ENCODE measurements around the gene CMSS1.

The CMSS1 gene

DNA sequence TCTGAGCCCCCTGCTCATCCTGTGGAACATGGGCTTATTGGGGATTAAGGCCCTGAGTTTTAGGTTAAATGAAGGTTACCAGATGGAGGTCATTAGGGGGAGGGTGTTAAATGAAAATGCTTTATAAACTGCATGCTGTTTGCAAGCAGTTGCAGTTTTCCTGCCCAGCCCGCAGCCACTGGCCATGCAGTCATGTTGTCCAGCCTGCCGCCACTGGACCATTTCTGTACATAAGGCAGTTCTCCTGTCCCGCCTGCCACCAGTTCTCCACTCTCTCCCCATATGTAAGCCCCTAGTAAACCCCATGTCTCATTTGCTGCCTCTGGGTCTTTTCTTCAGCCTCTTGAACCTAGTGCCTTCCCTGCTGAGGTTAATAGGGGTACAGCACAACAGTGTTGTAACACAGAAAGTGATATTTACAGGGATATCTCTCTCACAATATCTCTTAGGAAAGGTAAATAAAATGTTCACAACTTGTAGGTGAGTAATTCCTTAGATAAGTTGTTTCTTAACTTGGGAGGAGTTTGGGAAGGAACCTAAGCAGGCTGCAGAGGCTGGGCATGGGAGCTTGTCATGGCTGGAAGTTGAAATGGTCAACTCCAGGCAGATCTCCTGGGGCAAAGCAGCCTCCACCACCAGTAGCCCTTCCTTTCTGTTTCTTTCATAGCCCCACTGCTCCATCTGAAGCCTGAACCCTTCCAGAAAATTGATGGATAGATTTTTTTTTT, 148.2 kb downstream of the CMSS1 start:
- Histone ChIP-seq H3K9me2 (replicated peaks; ENCODE audit: insufficient read depth, low read length) (no peaks in the 10 kb centered on the region), H3K36me3 (replicated peaks; ENCODE audit: insufficient read depth, low read length) (no peaks in the 10 kb centered on the region), H3F3A (ENCODE audit: insufficient read depth, low read length) (no peaks in the 10 kb centered on the region), H3K4me1 (ENCODE audit: low read length) (no peaks in the 10 kb centered on the region), H3K27ac (ENCODE audit: low read length) (no peak overlapping the region), H3K9ac (ENCODE audit: low read length) (no peak overlapping the region), H2AFZ (ENCODE audit: low read length) (no peak overlapping the region), H3K79me2 (ENCODE audit: low read length) (no peaks in the 10 kb centered on the region), H3K27me3 (replicated peaks; ENCODE audit: insufficient read depth, low read length) (no peaks in the 10 kb centered on the region), H3K4me3 (ENCODE audit: low read length) (no peak overlapping the region), H3K4me2 (ENCODE audit: low read depth, low read length) (no peak overlapping the region), H3K9me3 (replicated peaks; ENCODE audit: insufficient read depth, low read length) (no peaks in the 10 kb centered on the region), H4K20me1 (ENCODE audit: insufficient read depth, low read length) (no peaks in the 10 kb centered on the region)
- TF ChIP-seq EZH2 (optimal IDR thresholded peaks at IDR 0.05; ENCODE audit: low read depth, low read length), result no peak
- TF ChIP-seq EZH2phosphoT487 (IDR thresholded peaks at IDR 0.05; ENCODE audit: low read length), result no peak
- TF ChIP-seq, protein P1, sequence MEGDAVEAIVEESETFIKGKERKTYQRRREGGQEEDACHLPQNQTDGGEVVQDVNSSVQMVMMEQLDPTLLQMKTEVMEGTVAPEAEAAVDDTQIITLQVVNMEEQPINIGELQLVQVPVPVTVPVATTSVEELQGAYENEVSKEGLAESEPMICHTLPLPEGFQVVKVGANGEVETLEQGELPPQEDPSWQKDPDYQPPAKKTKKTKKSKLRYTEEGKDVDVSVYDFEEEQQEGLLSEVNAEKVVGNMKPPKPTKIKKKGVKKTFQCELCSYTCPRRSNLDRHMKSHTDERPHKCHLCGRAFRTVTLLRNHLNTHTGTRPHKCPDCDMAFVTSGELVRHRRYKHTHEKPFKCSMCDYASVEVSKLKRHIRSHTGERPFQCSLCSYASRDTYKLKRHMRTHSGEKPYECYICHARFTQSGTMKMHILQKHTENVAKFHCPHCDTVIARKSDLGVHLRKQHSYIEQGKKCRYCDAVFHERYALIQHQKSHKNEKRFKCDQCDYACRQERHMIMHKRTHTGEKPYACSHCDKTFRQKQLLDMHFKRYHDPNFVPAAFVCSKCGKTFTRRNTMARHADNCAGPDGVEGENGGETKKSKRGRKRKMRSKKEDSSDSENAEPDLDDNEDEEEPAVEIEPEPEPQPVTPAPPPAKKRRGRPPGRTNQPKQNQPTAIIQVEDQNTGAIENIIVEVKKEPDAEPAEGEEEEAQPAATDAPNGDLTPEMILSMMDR (IDR thresholded peaks at IDR 0.05; ENCODE audit: low read length), result no peak
- no peak for DNase-seq

DNA sequence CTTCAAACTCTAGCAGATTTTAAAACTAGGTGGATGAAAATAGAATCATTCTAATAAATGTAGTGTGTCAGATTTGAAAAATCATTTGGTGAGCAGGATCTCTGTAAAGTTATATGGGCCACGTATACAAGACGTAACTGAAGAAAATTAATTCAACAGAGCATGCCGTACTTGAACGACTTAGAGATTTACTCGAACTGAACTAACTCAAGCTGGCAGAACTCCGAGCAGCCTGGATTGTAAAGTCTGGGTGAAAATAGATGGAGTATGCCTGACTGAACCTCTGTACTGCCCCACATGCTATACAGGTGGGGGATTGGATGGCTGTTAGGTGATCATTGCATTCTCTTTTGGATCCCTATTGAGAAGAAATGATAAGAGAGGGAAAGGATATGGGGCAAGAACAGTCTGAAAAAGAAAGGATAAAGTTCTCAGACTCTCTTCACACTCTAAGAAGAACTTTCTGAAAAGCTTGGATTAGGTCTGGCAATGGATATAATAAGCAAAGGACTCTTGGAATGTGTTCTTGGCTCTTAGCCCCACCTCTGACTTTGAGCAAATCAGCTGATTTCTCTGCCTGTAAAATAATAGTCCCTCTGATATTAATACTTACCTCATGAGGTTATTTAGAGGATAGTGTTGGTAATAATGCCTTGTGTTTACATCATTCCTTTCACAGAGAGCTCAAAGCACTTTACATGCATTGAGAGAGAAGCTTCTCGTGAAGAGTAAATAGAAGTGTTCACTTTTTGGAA, 149.2 kb downstream of the CMSS1 start:
- Histone ChIP-seq H3K4me2 (ENCODE audit: low read depth, low read length) (no peak overlapping the region), H3K36me3 (replicated peaks; ENCODE audit: insufficient read depth, low read length) (no peaks in the 10 kb centered on the region)
- no peak for DNase-seq

DNA sequence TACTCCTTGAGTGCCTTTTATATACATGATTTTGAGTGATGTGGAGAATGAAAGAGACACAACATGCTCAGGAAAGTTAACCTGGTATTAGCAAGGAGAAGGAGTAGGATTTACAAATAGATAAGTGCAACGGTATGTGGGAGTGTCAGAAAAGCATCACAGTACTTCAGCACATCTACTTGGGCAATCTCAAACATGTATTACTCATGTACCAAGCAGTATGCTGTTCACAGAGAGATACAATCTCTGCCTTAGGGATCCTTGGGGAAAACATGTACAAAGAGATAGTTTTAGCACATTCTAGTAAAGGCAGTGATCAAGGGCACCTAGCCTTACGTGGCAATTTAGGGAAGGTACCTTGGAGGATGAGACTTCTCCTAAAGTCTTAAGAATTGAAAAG, 150.1 kb downstream of the CMSS1 start:
- H3K36me3 ChIP-seq (replicated peaks; ENCODE audit: insufficient read depth, low read length), result no peaks in the 10 kb centered on the region
- H3K27ac ChIP-seq (ENCODE audit: low read length), result no peak overlapping the region
- H3K27me3 ChIP-seq (replicated peaks; ENCODE audit: insufficient read depth, low read length), result no peaks in the 10 kb centered on the region
- no peaks in the 10 kb centered on the region for H4K20me1 ChIP-seq (ENCODE audit: insufficient read depth, low read length)
- TF ChIP-seq, protein P1 (IDR thresholded peaks at IDR 0.05; ENCODE audit: low read length), result no peak
- TF ChIP-seq EZH2 (optimal IDR thresholded peaks at IDR 0.05; ENCODE audit: low read depth, low read length) (no peak), EZH2phosphoT487 (IDR thresholded peaks at IDR 0.05; ENCODE audit: low read length) (no peak)
- H2AFZ ChIP-seq (ENCODE audit: low read length), result no peak overlapping the region
- no peak overlapping the region for H3K9ac ChIP-seq (ENCODE audit: low read length)
- no peaks in the 10 kb centered on the region for H3F3A ChIP-seq (ENCODE audit: insufficient read depth, low read length)
- H3K9me3 ChIP-seq (replicated peaks; ENCODE audit: insufficient read depth, low read length), result no peaks in the 10 kb centered on the region
- no peak for DNase-seq
- no peaks in the 10 kb centered on the region for H3K9me2 ChIP-seq (replicated peaks; ENCODE audit: insufficient read depth, low read length)
- no peak overlapping the region for H3K4me3 ChIP-seq (ENCODE audit: low read length)
- no peaks in the 10 kb centered on the region for H3K79me2 ChIP-seq (ENCODE audit: low read length)
- no peak overlapping the region for H3K4me2 ChIP-seq (ENCODE audit: low read depth, low read length)
- no peaks in the 10 kb centered on the region for H3K4me1 ChIP-seq (ENCODE audit: low read length)

More for the DNA sequence above, 149.2 kb downstream of the CMSS1 start:
- Histone ChIP-seq H4K20me1 (ENCODE audit: insufficient read depth, low read length) (no peaks in the 10 kb centered on the region), H3K4me1 (ENCODE audit: low read length) (no peaks in the 10 kb centered on the region), H3K9ac (ENCODE audit: low read length) (no peak overlapping the region), H3K79me2 (ENCODE audit: low read length) (no peaks in the 10 kb centered on the region), H3F3A (ENCODE audit: insufficient read depth, low read length) (no peaks in the 10 kb centered on the region), H2AFZ (ENCODE audit: low read length) (no peak overlapping the region), H3K9me3 (replicated peaks; ENCODE audit: insufficient read depth, low read length) (no peaks in the 10 kb centered on the region), H3K9me2 (replicated peaks; ENCODE audit: insufficient read depth, low read length) (no peaks in the 10 kb centered on the region), H3K4me3 (ENCODE audit: low read length) (no peak overlapping the region), H3K27me3 (replicated peaks; ENCODE audit: insufficient read depth, low read length) (no peaks in the 10 kb centered on the region), H3K27ac (ENCODE audit: low read length) (no peak overlapping the region)
- no peak for TF ChIP-seq EZH2phosphoT487 (IDR thresholded peaks at IDR 0.05; ENCODE audit: low read length)
- TF ChIP-seq, protein P1 (IDR thresholded peaks at IDR 0.05; ENCODE audit: low read length), result no peak
- no peak for TF ChIP-seq EZH2 (optimal IDR thresholded peaks at IDR 0.05; ENCODE audit: low read depth, low read length)

Measured in MM.1S (cell line).